Fibroblast of gingiva (primary cell): Measurements from ENCODE around the gene TVP23B.
A peak's percentile ranks its signal among the peaks of the same experiment; 100 is the strongest.
"Not testable (repeated sequence)": the region's sequence is repeated elsewhere in the genome, so short reads cannot be mapped to it uniquely, and the experiment has no call there.

Experiments used
- DNase-seq: peaks from one replicate; pipeline ENCODE4 v3.0.0-alpha.2; 2011; ENCODE audit warnings: low read depth

Gene TVP23B

GRCh38 chr17:18791402-18791801, 10.4 kb downstream of the TVP23B start:
- not testable (repeated sequence) for DNase-seq

GRCh38 chr17:18794841-18795240, 13.9 kb downstream of the TVP23B start:
- peak; percentile 44 for DNase-seq

GRCh38 chr17:18796887-18797286, 15.9 kb downstream of the TVP23B start:
- DNase-seq, result not testable (repeated sequence)

- not testable (repeated sequence) for DNase-seq
These were observed 22.7 kb downstream of the TVP23B start for GRCh38 chr17:18803458-18804245.

GRCh38 chr17:18815924-18816323, 34.9 kb downstream of the TVP23B start:
- DNase-seq, result not testable (repeated sequence)

GRCh38 chr17:18816489-18817371, 35.7 kb downstream of the TVP23B start:
- peak; percentile 79 for DNase-seq

GRCh38 chr17:18821430-18821829, 40.4 kb downstream of the TVP23B start:
- not testable (repeated sequence) for DNase-seq

- DNase-seq, result not testable (repeated sequence)
These were observed 46.6 kb downstream of the TVP23B start for GRCh38 chr17:18827613-18828012.

GRCh38 chr17:18848501-18848900, 67.5 kb downstream of the TVP23B start:
- DNase-seq, result no peak

- no peak for DNase-seq
These were observed 69.7 kb downstream of the TVP23B start for GRCh38 chr17:18850679-18851078.

GRCh38 chr17:18851201-18851600, 70.2 kb downstream of the TVP23B start:
- DNase-seq, result no peak

- no peak for DNase-seq
These were observed 74.0 kb downstream of the TVP23B start for GRCh38 chr17:18854956-18855355.

GRCh38 chr17:18855831-18856569, 75.0 kb downstream of the TVP23B start:
- peak; percentile 90 for DNase-seq
